ENCODE data around the gene FAAP100.

DNA sequence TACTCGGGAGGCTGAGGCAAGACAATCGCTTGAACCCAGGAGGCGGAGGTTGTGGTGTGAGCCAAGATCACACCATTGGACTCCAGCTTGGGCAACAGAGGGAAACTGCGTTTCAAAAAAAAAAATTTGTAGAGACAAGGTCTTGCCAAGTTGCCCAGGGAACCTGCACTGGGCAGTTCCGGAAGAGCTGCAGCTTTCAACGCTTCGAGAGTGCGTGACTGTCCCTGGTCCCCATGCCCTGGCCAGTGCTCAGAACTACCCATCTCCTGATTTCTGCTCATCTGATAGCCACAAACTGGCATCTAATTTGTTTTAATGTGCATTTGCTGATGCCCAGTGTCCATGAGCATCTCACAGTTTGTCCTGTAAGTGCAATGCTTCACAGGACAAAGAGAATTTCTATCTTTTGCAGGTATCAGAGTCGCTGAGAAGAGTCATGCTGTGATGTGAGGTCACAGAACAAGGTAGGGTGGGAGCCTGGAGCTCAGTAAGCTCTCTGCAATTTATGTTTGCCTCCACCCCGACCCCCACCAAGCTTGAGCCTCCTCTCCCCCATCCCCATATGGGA is 43.4 kb downstream of the FAAP100 start:
- TF ChIP-seq, protein P1, sequence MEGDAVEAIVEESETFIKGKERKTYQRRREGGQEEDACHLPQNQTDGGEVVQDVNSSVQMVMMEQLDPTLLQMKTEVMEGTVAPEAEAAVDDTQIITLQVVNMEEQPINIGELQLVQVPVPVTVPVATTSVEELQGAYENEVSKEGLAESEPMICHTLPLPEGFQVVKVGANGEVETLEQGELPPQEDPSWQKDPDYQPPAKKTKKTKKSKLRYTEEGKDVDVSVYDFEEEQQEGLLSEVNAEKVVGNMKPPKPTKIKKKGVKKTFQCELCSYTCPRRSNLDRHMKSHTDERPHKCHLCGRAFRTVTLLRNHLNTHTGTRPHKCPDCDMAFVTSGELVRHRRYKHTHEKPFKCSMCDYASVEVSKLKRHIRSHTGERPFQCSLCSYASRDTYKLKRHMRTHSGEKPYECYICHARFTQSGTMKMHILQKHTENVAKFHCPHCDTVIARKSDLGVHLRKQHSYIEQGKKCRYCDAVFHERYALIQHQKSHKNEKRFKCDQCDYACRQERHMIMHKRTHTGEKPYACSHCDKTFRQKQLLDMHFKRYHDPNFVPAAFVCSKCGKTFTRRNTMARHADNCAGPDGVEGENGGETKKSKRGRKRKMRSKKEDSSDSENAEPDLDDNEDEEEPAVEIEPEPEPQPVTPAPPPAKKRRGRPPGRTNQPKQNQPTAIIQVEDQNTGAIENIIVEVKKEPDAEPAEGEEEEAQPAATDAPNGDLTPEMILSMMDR (IDR thresholded peaks at IDR 0.05), result no peak
- no peak for TF ChIP-seq EZH2 (IDR thresholded peaks at IDR 0.05; ENCODE audit: borderline replicate concordance, insufficient read depth, low read depth, low read length, poor library complexity, severe bottlenecking)

Data from B cell (primary cell).